ENCODE results near the gene ATG5. TPM values are rescaled to one million over a fixed set of nuclear protein-coding genes. Genes with fewer than 3 reads are reported as not detected.
"Not testable (repeated sequence)": the region's sequence is repeated elsewhere in the genome, so short reads cannot be mapped to it uniquely, and the experiment has no call there.

The ATG5 gene
- total and polyA plus RNA-seq, 11 donors, result 8.8 to 23.9 (median 14.3) TPM

DNA sequence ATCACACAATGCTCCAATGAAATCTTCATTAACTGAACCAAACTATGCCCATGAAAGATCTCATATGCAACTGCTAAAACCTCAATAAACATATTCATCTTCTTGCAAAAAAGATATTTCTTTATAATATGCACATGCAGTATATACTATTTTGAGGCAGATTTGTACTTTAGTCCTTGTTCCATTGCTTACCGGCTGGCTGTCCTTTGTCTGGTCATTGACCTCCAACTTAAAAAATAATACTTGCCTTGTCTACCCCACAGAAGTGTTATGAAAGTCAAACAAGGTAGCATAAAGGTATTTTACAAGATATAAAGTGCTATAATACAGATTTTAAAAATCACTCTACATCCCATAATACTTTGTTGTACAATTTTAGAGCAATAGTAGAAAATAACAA lies 88.3 kb downstream of the ATG5 start:
- ATAC-seq (no peak), DNase-seq (no peak)
- H3K36me3 ChIP-seq, result no peaks in the 10 kb centered on the region
- H3K9me3 ChIP-seq, result peaks cover 0 to 3% (median 0%) of the 10 kb centered on the region in 12 donors
- no peaks in the 10 kb centered on the region for H3K27me3 ChIP-seq
- H3K4me1 ChIP-seq, result no peaks in the 10 kb centered on the region
- H3K4me3 ChIP-seq, result no peak overlapping the region
- H3K27ac ChIP-seq, result no peak overlapping the region
- intact Hi-C loops (cut with DNase I), result no loop called here
- WGBS, 4 donors, result 92 to 99% (median 95%) methylated on average over 1 of the region's 1 CpG
- TF ChIP-seq, protein P1, sequence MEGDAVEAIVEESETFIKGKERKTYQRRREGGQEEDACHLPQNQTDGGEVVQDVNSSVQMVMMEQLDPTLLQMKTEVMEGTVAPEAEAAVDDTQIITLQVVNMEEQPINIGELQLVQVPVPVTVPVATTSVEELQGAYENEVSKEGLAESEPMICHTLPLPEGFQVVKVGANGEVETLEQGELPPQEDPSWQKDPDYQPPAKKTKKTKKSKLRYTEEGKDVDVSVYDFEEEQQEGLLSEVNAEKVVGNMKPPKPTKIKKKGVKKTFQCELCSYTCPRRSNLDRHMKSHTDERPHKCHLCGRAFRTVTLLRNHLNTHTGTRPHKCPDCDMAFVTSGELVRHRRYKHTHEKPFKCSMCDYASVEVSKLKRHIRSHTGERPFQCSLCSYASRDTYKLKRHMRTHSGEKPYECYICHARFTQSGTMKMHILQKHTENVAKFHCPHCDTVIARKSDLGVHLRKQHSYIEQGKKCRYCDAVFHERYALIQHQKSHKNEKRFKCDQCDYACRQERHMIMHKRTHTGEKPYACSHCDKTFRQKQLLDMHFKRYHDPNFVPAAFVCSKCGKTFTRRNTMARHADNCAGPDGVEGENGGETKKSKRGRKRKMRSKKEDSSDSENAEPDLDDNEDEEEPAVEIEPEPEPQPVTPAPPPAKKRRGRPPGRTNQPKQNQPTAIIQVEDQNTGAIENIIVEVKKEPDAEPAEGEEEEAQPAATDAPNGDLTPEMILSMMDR (IDR thresholded peaks at IDR 0.05), result no peak
- TF ChIP-seq POLR2A (IDR thresholded peaks at IDR 0.05), result no peak

DNA sequence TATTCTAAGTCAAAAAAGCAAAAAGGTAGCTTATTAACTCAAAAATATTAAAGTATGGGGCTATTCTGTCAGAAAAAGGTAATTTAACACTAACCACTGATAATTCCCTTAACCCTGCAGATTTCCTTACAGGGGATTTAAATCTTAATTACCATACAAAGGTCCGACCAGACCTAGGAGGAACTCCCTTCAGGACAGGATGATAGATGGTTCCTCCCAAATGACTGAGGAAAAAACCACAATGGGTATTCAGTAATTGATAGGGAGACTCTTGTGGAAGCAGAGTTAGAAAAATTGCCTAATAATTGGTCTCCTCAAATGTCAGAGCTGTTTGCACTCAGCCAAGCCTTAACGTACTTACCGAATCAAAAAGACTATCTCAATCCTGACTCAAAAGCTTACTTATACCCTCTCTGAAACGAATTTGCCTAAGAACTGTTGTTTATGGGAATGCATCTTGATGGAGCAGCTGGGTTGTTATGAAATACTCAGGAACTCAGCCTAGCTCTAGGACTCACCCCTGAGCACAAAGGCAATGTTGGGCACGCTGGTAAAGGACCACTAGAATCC lies 95.6 kb downstream of the ATG5 start:
- not testable (repeated sequence) for H3K4me1 ChIP-seq, H3K4me3 ChIP-seq, H3K36me3 ChIP-seq, DNase-seq, ATAC-seq, H3K27me3 ChIP-seq, H3K27ac ChIP-seq
- WGBS, 4 donors, result 89 to 98% (median 94%) methylated on average over 5 of the region's 5 CpGs
- peaks cover 0 to 14% (median 0%) of the 10 kb centered on the region in 12 donors for H3K9me3 ChIP-seq
- intact Hi-C loops (cut with DNase I), result loop anchor here in 8 of 10 donors (5.0 to 10.0 kb wide), 8 partner anchors 135 to 795 kb away; partner anchors contain the start of gene PRDM1 (in 1 of the 8)

DNA sequence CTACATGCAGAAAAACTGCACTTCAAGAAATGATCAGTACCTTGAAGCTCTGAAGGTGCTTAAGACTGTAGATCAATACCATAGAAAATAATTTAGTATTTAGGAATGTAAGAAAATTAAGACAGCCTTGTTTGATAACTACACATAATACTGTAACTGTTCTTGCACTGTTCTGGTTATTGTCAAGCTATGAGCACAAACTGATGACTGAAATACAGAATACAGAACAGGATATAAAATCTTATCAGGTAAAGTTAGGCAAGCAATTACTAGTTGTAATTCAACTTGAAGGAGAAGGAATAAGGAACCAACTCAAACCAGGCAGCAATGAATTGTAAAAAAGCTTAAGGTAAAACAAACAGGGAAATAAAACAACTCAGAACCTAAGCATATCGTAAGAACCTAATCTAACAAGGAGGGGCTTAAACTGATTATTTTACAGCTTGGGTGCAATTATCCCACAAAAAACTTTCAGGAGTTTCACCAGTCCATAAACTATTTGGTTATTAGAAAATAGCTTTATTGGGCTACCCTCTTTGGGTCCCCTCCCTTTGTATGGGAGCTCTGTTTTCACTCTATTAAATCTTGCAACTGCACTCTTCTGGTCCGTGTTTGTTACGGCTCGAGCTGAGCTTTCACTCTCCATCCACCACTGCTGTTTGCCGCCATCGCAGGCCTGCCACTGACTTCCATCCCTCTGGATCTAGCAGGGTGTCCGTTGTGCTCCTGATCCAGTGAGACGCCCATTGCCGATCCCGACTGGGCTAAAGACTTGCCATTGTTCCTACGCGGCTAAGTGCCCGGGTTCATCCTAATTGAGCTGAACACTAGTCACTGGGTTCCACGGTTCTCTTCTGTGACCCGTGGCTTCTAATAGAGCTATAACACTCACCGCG lies 97.7 kb downstream of the ATG5 start:
- Histone ChIP-seq H3K4me3 (no peak overlapping the region), H3K4me1 (peaks cover 0 to 7% (median 0%) of the 10 kb centered on the region in 12 donors), H3K27ac (no peak overlapping the region), H3K9me3 (peaks cover 0 to 14% (median 0%) of the 10 kb centered on the region in 12 donors), H3K36me3 (no peaks in the 10 kb centered on the region), H3K27me3 (no peaks in the 10 kb centered on the region)
- DNase-seq, result no peak
- ATAC-seq, result no peak
- WGBS, 4 donors, result 97 to 99% (median 99%) methylated on average over 17 of the region's 17 CpGs
- intact Hi-C loops (cut with DNase I), result loop anchor here in 8 of 10 donors (5.0 to 10.0 kb wide), 8 partner anchors 133 to 793 kb away; partner anchors contain the start of gene PRDM1 (in 1 of the 8)
- TF ChIP-seq, protein P1 (IDR thresholded peaks at IDR 0.05), result no peak
- TF ChIP-seq POLR2A (IDR thresholded peaks at IDR 0.05), result no peak

DNA sequence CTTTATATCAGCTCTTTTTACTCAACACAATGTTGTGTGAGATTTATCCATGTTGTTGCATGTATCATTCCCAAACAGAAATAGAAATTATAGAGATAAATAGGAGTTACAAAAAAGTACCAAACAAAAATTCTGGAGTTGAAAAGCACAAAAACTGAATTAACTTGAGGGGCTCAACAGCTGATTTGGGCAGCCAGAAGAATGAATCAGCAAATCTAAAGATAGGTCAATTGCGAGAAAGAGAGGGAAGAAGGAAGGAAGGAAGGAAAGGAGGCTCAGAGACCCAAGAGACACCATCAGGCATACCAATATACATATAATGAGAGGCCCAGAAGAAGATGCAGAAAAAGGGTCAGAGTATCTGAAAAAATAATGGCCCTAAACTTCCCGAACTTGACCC lies 98.9 kb downstream of the ATG5 start:
- Histone ChIP-seq H3K4me1 (peaks cover 0 to 7% (median 0%) of the 10 kb centered on the region in 12 donors), H3K36me3 (no peaks in the 10 kb centered on the region), H3K9me3 (peaks cover 0 to 14% (median 0%) of the 10 kb centered on the region in 12 donors), H3K27me3 (no peaks in the 10 kb centered on the region), H3K27ac (no peak overlapping the region), H3K4me3 (no peak overlapping the region)
- TF ChIP-seq, protein P1 (IDR thresholded peaks at IDR 0.05), result no peak
- no peak for TF ChIP-seq POLR2A (IDR thresholded peaks at IDR 0.05)
- ATAC-seq, result no peak
- 77 to 88% (median 82%) methylated on average over 2 of the region's 2 CpGs for WGBS, 4 donors
- intact Hi-C loops (cut with DNase I), result loop anchor here in 8 of 10 donors (5.0 to 10.0 kb wide), 8 partner anchors 132 to 792 kb away; partner anchors contain the start of gene PRDM1 (in 1 of the 8)
- no peak for DNase-seq

All from heart left ventricle (tissue), 16 donors.